Ovary (tissue), 3 donors: Measurements from ENCODE around the gene LRRC4C.

Experiments
- EP300 ChIP-seq: sonication (generic); formaldehyde crosslinking; IDR thresholded peaks from one replicate; pipeline ENCODE4 v1.6.1; 2017; ENCODE audit warnings: antibody characterized with exemption
- TF ChIP-seq, protein P1 (sequence below), 3 donors: fragments of 450-650 bp in 2 of 3; fragments of 200-600 bp in 1 of 3; IDR thresholded peaks; one replicate each; pipeline versions ENCODE4 v1.5.1 to v1.8.0; 2016 to 2022; ENCODE audit warnings: antibody characterized with exemption in 3 of 3, mild to moderate bottlenecking in 1 of 3
- donor health status: DM: no; HTN: no; CAD: no.

DNA sequence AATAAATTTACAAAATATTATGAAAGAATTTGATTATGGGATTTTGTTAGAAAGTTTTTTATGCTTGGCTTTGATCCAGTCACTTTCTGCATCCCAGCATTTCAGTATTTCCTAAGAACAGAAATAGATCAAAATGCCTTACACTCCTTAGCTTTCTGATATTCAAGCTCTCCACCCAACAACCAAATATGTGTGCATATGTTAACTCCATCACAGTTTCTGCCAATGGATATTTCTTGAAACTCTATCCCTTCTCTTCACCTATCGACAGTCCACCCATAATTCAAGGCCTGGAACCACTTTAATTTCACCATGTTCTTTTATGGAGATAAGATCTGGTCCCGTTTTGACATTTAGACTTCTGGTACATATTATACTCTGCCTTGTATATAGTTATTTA lies 565.0 kb downstream of the LRRC4C start:
- TF ChIP-seq, protein P1, sequence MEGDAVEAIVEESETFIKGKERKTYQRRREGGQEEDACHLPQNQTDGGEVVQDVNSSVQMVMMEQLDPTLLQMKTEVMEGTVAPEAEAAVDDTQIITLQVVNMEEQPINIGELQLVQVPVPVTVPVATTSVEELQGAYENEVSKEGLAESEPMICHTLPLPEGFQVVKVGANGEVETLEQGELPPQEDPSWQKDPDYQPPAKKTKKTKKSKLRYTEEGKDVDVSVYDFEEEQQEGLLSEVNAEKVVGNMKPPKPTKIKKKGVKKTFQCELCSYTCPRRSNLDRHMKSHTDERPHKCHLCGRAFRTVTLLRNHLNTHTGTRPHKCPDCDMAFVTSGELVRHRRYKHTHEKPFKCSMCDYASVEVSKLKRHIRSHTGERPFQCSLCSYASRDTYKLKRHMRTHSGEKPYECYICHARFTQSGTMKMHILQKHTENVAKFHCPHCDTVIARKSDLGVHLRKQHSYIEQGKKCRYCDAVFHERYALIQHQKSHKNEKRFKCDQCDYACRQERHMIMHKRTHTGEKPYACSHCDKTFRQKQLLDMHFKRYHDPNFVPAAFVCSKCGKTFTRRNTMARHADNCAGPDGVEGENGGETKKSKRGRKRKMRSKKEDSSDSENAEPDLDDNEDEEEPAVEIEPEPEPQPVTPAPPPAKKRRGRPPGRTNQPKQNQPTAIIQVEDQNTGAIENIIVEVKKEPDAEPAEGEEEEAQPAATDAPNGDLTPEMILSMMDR (IDR thresholded peaks at IDR 0.05): no peak
- TF ChIP-seq EP300: no peak
